A673 (cell line): ENCODE data around the gene SYVN1.

Source experiments
- EZH2 ChIP-seq: fragments of 200-600 bp; sonication (generic); IDR thresholded peaks from 2 replicates; pipeline ENCODE4 v1.6.1; 2017; ENCODE audit warnings: borderline replicate concordance, low read depth, mild to moderate bottlenecking, mixed read lengths, antibody characterized with exemption, low read length; ENCODE audit not compliant: poor library complexity, severe bottlenecking
- TF ChIP-seq, protein P1 (sequence below): fragments of 300-800, 200-600 bp; sonication (generic); conservative IDR thresholded peaks from 2 replicates; pipeline ENCODE4 v1.5.1; 2017; ENCODE audit warnings: low read depth, mild to moderate bottlenecking, antibody characterized with exemption, low read length, moderate library complexity, mixed read lengths

DNA sequence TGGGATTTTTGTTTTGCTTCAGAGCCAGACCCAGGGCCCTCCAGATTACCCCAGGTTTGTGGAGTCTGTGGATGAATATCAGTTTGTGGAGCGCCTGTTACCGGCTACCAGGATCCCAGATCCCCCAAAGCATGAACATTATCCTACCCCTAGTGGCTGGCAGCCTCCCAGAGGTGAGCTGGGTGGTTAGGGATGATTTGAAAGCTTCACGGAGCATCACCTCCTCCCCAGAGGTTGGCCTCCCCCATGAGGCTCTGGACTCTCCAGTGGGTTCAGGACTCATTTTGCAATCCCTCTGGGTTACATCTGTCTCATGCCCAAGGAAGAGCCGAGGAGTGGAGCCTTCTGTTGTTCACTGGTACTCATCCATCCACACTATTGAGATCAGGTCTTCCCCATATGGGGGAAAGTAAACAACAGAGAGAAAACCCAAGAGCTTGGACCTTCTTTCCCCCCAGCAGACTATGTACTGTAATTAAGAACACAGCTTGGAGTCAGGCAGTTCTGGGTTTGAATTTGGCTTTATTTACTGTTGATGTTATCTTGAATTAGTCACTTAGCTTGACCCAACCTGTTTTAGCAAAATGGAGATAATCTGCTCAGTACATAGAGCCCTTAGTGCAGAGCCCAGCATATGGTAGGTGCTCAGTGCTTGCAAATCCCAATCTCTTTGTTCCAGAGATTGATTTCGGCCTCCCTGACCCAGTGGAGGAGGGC lies 9.7 kb downstream of the SYVN1 start:
- TF ChIP-seq, protein P1, sequence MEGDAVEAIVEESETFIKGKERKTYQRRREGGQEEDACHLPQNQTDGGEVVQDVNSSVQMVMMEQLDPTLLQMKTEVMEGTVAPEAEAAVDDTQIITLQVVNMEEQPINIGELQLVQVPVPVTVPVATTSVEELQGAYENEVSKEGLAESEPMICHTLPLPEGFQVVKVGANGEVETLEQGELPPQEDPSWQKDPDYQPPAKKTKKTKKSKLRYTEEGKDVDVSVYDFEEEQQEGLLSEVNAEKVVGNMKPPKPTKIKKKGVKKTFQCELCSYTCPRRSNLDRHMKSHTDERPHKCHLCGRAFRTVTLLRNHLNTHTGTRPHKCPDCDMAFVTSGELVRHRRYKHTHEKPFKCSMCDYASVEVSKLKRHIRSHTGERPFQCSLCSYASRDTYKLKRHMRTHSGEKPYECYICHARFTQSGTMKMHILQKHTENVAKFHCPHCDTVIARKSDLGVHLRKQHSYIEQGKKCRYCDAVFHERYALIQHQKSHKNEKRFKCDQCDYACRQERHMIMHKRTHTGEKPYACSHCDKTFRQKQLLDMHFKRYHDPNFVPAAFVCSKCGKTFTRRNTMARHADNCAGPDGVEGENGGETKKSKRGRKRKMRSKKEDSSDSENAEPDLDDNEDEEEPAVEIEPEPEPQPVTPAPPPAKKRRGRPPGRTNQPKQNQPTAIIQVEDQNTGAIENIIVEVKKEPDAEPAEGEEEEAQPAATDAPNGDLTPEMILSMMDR = no peak
- TF ChIP-seq EZH2 = no peak
